ENCODE data around the gene CELF2. TPM values are rescaled to one million over a fixed set of nuclear protein-coding genes. Genes with fewer than 3 reads are reported as not detected.

CELF2 gene
- total RNA-seq, 2 donors from 2014 or later, result 30.2 to 34.4 TPM

DNA sequence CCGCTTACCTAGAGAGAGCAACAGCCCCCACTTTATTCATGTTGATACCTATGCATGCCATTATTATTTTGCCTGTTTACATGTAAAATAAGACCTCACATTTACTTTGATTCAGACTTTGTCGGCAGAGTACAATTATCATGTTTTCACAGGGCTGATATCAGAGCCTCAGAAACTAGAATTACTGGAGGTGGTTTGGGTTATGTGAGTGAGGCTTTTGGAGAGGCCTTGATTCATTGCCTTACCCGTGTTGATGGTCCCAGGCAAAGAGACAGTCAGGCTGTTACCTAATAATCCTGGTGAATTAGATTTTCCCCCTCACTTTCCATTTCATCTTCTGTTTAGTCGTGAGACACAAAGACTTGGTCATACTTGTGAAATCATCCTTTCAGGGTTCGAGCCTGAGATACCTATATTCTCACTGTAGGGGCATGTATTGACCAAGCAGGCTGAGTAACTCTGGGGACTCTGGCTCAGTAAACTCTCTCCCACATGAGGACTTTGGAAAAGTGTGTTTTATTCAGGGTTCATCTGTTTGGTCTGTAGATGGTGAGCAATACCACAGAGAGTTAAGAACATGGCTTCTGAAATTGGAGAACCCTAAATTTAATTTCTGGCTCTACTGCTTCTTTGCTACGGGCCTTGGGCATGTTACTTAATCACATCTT is 150.9 kb downstream of the CELF2 start:
- no peaks in the 10 kb centered on the region for H3K36me3 ChIP-seq
- H3K27ac ChIP-seq, result peak overlapping the region; percentile 34
- no peaks in the 10 kb centered on the region for H3K9me3 ChIP-seq
- intact Hi-C loops (cut with DNase I), result no loop called here
- no peaks in the 10 kb centered on the region for H3K4me1 ChIP-seq
- no peak overlapping the region for H3K9ac ChIP-seq (ENCODE audit: low read depth in 2 of 2, low read length in 2 of 2)
- H3K4me3 ChIP-seq, result no peak overlapping the region
- no peaks in the 10 kb centered on the region for H3K27me3 ChIP-seq
- DNase-seq, result no peak
- TF ChIP-seq, protein P1, sequence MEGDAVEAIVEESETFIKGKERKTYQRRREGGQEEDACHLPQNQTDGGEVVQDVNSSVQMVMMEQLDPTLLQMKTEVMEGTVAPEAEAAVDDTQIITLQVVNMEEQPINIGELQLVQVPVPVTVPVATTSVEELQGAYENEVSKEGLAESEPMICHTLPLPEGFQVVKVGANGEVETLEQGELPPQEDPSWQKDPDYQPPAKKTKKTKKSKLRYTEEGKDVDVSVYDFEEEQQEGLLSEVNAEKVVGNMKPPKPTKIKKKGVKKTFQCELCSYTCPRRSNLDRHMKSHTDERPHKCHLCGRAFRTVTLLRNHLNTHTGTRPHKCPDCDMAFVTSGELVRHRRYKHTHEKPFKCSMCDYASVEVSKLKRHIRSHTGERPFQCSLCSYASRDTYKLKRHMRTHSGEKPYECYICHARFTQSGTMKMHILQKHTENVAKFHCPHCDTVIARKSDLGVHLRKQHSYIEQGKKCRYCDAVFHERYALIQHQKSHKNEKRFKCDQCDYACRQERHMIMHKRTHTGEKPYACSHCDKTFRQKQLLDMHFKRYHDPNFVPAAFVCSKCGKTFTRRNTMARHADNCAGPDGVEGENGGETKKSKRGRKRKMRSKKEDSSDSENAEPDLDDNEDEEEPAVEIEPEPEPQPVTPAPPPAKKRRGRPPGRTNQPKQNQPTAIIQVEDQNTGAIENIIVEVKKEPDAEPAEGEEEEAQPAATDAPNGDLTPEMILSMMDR (IDR thresholded peaks at IDR 0.05), result no peak

DNA sequence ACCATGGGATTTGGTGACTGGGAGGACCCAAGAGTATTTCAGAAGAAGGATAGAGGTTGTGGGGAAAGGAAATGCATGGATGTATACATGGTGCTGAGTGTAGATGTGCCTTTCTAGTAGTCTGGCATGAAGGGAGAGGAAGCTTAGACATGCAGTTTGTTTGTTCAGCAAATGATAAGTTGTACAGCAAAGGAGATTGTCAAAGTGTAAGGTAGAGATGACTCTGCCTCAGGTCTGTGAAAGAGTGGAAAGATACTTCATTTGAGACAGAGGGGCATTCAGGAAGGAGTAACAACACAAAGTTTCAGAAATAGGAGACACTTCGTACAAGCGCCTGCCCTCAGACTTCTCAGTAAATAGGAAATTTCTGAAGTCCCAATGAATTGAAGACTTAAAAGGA is 152.3 kb downstream of the CELF2 start:
- no peaks in the 10 kb centered on the region for H3K4me1 ChIP-seq
- intact Hi-C loops (cut with DNase I), result no loop called here
- H3K27me3 ChIP-seq, result no peaks in the 10 kb centered on the region
- no peak for DNase-seq
- TF ChIP-seq, protein P1 (IDR thresholded peaks at IDR 0.05), result no peak
- peak overlapping the region in 1 of 2 donors; percentile 54 for H3K9ac ChIP-seq (ENCODE audit: low read depth in 2 of 2, low read length in 2 of 2)
- H3K27ac ChIP-seq, result peak overlapping the region; percentile 38
- no peaks in the 10 kb centered on the region for H3K9me3 ChIP-seq
- H3K36me3 ChIP-seq, result no peaks in the 10 kb centered on the region
- H3K4me3 ChIP-seq, result no peak overlapping the region

DNA sequence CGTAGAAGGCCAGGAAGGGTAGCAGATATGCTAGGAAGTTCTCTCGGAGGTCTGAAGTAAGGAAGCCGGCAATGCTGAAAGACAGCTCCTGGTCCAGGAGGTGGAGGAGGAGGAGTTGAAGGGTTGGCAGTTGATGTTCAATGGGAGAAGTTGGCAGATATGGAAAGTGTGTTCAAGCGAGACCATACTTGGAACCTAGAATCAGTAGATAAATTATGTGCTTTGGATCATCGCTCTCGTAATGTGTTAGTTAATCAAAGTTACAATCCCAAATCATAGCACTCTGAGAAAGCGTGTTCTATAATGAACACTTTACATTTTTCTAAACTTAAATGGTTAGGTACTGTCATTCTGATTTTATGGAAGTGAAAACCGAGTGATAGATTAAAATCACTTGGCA is 152.9 kb downstream of the CELF2 start:
- TF ChIP-seq, protein P1 (IDR thresholded peaks at IDR 0.05), result no peak
- H3K9ac ChIP-seq (ENCODE audit: low read depth in 2 of 2, low read length in 2 of 2), result peak overlapping the region in 1 of 2 donors; percentile 54
- H3K27ac ChIP-seq, result peak overlapping the region; percentile 38
- intact Hi-C loops (cut with DNase I), result no loop called here
- DNase-seq, result no peak
- no peaks in the 10 kb centered on the region for H3K4me1 ChIP-seq
- H3K9me3 ChIP-seq, result no peaks in the 10 kb centered on the region
- H3K27me3 ChIP-seq, result no peaks in the 10 kb centered on the region
- no peaks in the 10 kb centered on the region for H3K36me3 ChIP-seq
- no peak overlapping the region for H3K4me3 ChIP-seq

DNA sequence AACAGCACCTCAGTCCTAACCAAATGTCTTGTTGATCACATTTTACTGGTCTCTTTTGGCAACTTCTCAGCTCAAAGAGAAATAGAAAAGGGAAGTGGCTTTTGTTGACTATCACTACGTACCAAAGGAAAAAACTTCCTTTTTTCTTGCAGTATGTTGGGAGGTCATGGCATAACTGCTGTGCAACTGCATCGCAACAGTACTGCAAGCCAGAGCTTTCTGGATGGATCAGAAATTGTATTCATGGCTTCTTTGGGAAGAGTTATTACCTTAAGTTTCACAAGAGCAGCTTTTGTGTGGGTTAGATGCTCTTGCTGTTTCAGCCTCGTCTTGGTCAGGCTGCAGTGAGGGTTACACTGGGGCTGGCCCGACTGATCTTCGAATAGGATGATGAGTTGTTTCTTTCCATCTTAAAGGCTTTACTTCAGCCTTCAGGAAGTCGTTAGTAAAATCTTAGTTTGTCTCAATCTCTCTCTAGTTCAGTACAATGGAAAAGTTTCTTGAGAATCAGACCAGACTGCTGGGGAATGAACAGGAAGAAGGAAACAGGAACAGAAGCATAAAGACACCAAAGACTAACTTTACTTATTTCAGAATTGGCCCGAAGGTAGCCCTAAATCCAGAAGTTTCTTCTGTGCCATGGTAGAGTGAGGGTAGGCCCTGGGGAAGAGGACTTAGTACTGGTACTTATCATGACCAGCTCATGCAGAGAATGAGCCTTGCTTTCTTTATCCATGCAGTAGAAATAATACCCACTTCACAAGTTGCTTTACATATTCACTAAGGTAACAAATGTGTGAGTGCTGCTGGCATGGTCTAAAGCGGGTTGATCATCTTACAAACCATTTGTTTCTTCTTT is 153.6 kb downstream of the CELF2 start:
- H3K36me3 ChIP-seq, result no peaks in the 10 kb centered on the region
- TF ChIP-seq, protein P1 (IDR thresholded peaks at IDR 0.05), result no peak
- no peak overlapping the region for H3K4me3 ChIP-seq
- peak overlapping the region; percentile 38 for H3K27ac ChIP-seq
- H3K27me3 ChIP-seq, result no peaks in the 10 kb centered on the region
- H3K9me3 ChIP-seq, result no peaks in the 10 kb centered on the region
- DNase-seq, result no peak
- H3K4me1 ChIP-seq, result no peaks in the 10 kb centered on the region
- intact Hi-C loops (cut with DNase I), result no loop called here
- peak overlapping the region in 1 of 2 donors; percentile 23 for H3K9ac ChIP-seq (ENCODE audit: low read depth in 2 of 2, low read length in 2 of 2)

DNA sequence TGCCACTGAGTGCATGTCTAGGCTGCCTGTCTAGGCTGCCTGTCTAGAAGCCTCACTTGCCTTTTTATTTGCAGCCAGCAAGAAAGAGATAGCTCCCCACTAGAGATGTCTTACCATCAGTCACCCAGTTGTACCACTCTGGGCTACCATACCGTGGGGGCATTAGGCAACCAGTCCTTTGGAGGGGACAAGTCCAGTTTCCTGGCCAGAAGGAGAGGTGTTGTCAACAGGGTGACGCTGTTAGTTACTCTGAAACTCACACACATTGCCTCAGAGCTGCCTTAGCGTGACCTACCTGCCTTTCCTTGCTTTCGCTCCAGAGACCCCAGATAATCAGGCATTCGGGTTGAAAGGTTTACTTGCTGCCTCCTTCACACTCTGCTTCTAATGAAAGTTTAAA is 155.4 kb downstream of the CELF2 start:
- no peak overlapping the region for H3K4me3 ChIP-seq

More for the DNA sequence above, 155.4 kb downstream of the CELF2 start:
- H3K27me3 ChIP-seq, result no peaks in the 10 kb centered on the region
- TF ChIP-seq, protein P1 (IDR thresholded peaks at IDR 0.05), result no peak
- H3K9me3 ChIP-seq, result no peaks in the 10 kb centered on the region
- H3K27ac ChIP-seq, result no peak overlapping the region
- intact Hi-C loops (cut with DNase I), result no loop called here
- H3K9ac ChIP-seq (ENCODE audit: low read depth in 2 of 2, low read length in 2 of 2), result no peak overlapping the region
- DNase-seq, result no peak
- H3K36me3 ChIP-seq, result no peaks in the 10 kb centered on the region
- no peaks in the 10 kb centered on the region for H3K4me1 ChIP-seq

Measured in colonic mucosa (tissue), 4 donors.